Endodermal cell (in vitro differentiated cells): Measurements from ENCODE around the gene RFXAP. TPM values are rescaled to one million over a fixed set of nuclear protein-coding genes. Genes with fewer than 3 reads are reported as not detected.

Source experiments
- DNase-seq: peaks from one replicate; pipeline ENCODE4 v3.0.0-alpha.2; 2017
- H3K27ac ChIP-seq: 2 replicates; pipeline ENCODE4 v1.5.1; 2013; ENCODE audit warnings: mild to moderate bottlenecking, low read depth, low read length, moderate library complexity
- H3K27me3 ChIP-seq: 2 replicates; pipeline ENCODE4 v1.6.1; 2013; ENCODE audit warnings: mild to moderate bottlenecking, low read length, moderate library complexity; ENCODE audit not compliant: insufficient read depth, control insufficient read depth, poor library complexity, severe bottlenecking
- H3K36me3 ChIP-seq: 2 replicates; pipeline ENCODE4 v1.7.0; 2013; ENCODE audit warnings: mild to moderate bottlenecking, low read length, moderate library complexity; ENCODE audit not compliant: control insufficient read depth, insufficient read depth
- H3K4me1 ChIP-seq: one replicate; pipeline ENCODE4 v1.7.0; 2013; ENCODE audit warnings: low read length; ENCODE audit not compliant: control insufficient read depth, insufficient read depth
- H3K4me3 ChIP-seq: 2 replicates; pipeline ENCODE4 v1.5.1; 2013; ENCODE audit warnings: mild to moderate bottlenecking, low read length, moderate library complexity
- H3K9ac ChIP-seq: 2 replicates; pipeline ENCODE4 v1.6.1; 2013; ENCODE audit warnings: mild to moderate bottlenecking, low read length, moderate library complexity; ENCODE audit not compliant: poor library complexity, severe bottlenecking; ENCODE audit errors: extremely low read depth
- H3K9me3 ChIP-seq: 2 replicates; pipeline ENCODE4 v1.6.1; 2013; ENCODE audit warnings: mild to moderate bottlenecking, low read length, moderate library complexity; ENCODE audit not compliant: control insufficient read depth
- H3K27ac Mint-ChIP-seq: 2 replicates; pipeline ENCODE4 v1.8.0; 2020; ENCODE audit warnings: mixed read lengths
- H3K27me3 Mint-ChIP-seq: 2 replicates; pipeline ENCODE4 v1.8.0; 2021; ENCODE audit warnings: mild to moderate bottlenecking, mixed read lengths; ENCODE audit not compliant: insufficient read depth
- H3K36me3 Mint-ChIP-seq: 2 replicates; pipeline ENCODE4 v1.8.0; 2020; ENCODE audit warnings: low read depth, mixed read lengths
- H3K4me1 Mint-ChIP-seq: 2 replicates; pipeline ENCODE4 v1.8.0; 2020; ENCODE audit warnings: mixed read lengths
- H3K4me3 Mint-ChIP-seq: 2 replicates; pipeline ENCODE4 v1.8.0; 2020; ENCODE audit warnings: mild to moderate bottlenecking, moderate library complexity, mixed read lengths
- H3K9me3 Mint-ChIP-seq: 2 replicates; pipeline ENCODE4 v1.8.0; 2020; ENCODE audit warnings: mild to moderate bottlenecking, mixed read lengths
- WGBS, 2 experiments: methylation state at CpG; one replicate each; pipeline versions ENCODE4 v1.1.5 to v1.1.7; 2013; ENCODE audit warnings: missing lambda C conversion rate in 2 of 2, mixed read lengths in 1 of 2; ENCODE audit not compliant: insufficient coverage in 1 of 2, insufficient read length in 1 of 2; 5-methylcytosine and 5-hydroxymethylcytosine counted together
- total RNA-seq, 2 donors: library from RNA; stranded (reverse); fragmentation: NEBNext Ultra II Directional in 1 of 2; extraction: Animal tissue kit (Norgen Biotek cat#: 25700) in 1 of 2; gene quantifications; 2 replicates in 1 of 2; 3 replicates in 1 of 2; pipeline ENCODE4 v1.2.1, GENCODE V29; 2021
- TF ChIP-seq, protein P1 (sequence below): fragments of 200-600 bp; sonication (generic); conservative IDR thresholded peaks from 2 replicates; pipeline ENCODE4 v1.5.0; 2021; ENCODE audit warnings: antibody characterized with exemption, mild to moderate bottlenecking

The RFXAP gene
- total RNA-seq, 2 donors from 2014 or later = 8.9 to 9.7 TPM

DNA sequence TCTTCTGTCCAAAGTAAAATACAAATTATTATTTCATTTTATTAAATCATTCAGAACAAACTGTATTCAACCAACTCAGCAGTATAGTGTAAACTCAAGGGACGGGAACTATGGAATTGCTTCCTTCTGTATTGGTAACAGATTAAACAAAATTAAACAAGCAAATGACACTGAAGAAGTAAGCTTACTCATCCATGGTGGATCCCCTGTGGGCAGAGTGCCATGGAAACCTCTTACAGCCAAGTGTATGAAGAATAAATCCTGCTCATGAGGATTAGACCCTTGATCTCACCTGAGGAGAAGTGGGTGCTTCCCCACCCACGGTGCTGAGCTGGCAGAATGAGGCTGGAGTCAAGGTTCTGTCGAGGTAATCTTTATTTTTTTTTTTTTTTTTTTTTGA is 18.0 kb upstream of the RFXAP start:
- Histone ChIP-seq H3K27me3 (no peaks in the 10 kb centered on the region), H3K36me3 (no peaks in the 10 kb centered on the region), H3K4me3 (no peak overlapping the region), H3K9me3 (no peaks in the 10 kb centered on the region), H3K27ac (no peak overlapping the region), H3K9ac (no peak overlapping the region), H3K4me1 (no peaks in the 10 kb centered on the region)
- Mint-ChIP-seq H3K4me3 (no peak overlapping the region), H3K27ac (no peak overlapping the region), H3K36me3 (no peaks in the 10 kb centered on the region), H3K9me3 (no peaks in the 10 kb centered on the region), H3K27me3 (no peaks in the 10 kb centered on the region), H3K4me1 (peaks cover 2% of the 10 kb centered on the region)
- WGBS, 2 experiments = 46 to 100% methylated on average over 1 to 2 of the region's 3 CpGs
- TF ChIP-seq, protein P1, sequence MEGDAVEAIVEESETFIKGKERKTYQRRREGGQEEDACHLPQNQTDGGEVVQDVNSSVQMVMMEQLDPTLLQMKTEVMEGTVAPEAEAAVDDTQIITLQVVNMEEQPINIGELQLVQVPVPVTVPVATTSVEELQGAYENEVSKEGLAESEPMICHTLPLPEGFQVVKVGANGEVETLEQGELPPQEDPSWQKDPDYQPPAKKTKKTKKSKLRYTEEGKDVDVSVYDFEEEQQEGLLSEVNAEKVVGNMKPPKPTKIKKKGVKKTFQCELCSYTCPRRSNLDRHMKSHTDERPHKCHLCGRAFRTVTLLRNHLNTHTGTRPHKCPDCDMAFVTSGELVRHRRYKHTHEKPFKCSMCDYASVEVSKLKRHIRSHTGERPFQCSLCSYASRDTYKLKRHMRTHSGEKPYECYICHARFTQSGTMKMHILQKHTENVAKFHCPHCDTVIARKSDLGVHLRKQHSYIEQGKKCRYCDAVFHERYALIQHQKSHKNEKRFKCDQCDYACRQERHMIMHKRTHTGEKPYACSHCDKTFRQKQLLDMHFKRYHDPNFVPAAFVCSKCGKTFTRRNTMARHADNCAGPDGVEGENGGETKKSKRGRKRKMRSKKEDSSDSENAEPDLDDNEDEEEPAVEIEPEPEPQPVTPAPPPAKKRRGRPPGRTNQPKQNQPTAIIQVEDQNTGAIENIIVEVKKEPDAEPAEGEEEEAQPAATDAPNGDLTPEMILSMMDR = no peak
- DNase-seq = no peak

DNA sequence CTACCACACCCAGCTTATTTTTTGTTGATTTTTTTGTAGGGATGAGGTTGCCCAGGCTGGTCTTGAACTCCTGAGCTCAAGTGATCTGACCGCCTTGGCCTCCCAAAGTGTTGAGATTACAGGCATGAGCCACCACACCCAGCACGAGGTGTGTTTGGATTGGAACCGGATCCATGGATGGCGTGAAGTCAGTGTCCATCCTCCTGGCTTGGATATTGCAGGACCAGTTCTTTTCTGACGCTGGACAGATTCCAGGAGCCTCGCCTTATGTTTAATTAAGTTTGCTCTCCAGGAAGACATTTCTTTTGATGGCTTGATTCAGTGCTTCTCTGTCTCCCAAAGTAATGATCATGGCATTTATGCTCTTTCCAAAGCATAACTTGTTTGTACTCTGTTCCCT is 14.4 kb upstream of the RFXAP start:
- 93 to 96% methylated on average over 6 of the region's 6 CpGs for WGBS, 2 experiments
- H3K27me3 Mint-ChIP-seq = no peaks in the 10 kb centered on the region

DNA sequence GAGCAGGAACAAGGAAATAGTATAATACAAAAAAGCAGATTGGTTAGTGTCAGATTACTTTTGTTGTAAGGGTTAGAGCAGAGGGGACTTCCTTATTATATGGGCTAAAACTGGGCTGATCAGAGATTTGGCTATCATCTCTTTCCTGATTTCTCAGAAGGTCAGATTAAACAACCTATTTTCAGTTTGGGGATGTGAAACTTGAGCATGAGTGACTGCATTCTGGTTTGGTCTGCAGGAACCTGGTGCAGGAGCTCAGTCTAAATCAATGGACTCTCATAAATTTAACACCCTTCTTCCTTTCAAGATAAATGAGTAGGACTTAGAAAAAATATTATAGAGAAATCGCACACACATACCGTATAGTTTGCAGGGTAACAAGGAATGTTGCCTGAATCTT is 12.9 kb upstream of the RFXAP start:
- TF ChIP-seq, protein P1 = no peak

More for the DNA sequence above, 14.4 kb upstream of the RFXAP start:
- H3K9ac ChIP-seq = no peak overlapping the region
- no peak overlapping the region for H3K4me3 ChIP-seq
- no peak for DNase-seq
- H3K9me3 Mint-ChIP-seq = no peaks in the 10 kb centered on the region
- TF ChIP-seq, protein P1 = no peak
- H3K9me3 ChIP-seq = no peaks in the 10 kb centered on the region
- H3K36me3 ChIP-seq = no peaks in the 10 kb centered on the region
- no peaks in the 10 kb centered on the region for H3K27me3 ChIP-seq
- H3K27ac ChIP-seq = no peak overlapping the region
- peaks cover 2% of the 10 kb centered on the region for H3K4me1 Mint-ChIP-seq
- no peak overlapping the region for H3K27ac Mint-ChIP-seq
- H3K4me3 Mint-ChIP-seq = no peak overlapping the region
- no peaks in the 10 kb centered on the region for H3K36me3 Mint-ChIP-seq
- H3K4me1 ChIP-seq = no peaks in the 10 kb centered on the region

More for the DNA sequence above, 12.9 kb upstream of the RFXAP start:
- Histone ChIP-seq H3K9me3 (no peaks in the 10 kb centered on the region), H3K27ac (no peak overlapping the region), H3K9ac (no peak overlapping the region), H3K36me3 (no peaks in the 10 kb centered on the region), H3K4me1 (no peaks in the 10 kb centered on the region), H3K4me3 (no peak overlapping the region), H3K27me3 (no peaks in the 10 kb centered on the region)
- DNase-seq = no peak
- no peaks in the 10 kb centered on the region for H3K36me3 Mint-ChIP-seq
- no peak overlapping the region for H3K27ac Mint-ChIP-seq
- 93 to 100% methylated on average over 1 to 2 of the region's 2 CpGs for WGBS, 2 experiments
- peaks cover 2% of the 10 kb centered on the region for H3K4me1 Mint-ChIP-seq
- H3K4me3 Mint-ChIP-seq = no peak overlapping the region
- H3K27me3 Mint-ChIP-seq = no peaks in the 10 kb centered on the region
- no peaks in the 10 kb centered on the region for H3K9me3 Mint-ChIP-seq
